Kidney glomerular epithelial cell (primary cell): Measurements from ENCODE around the gene PGM5.

Source experiments
- DNase-seq: peaks from one replicate; lab custom pipeline; 2025; lab: John Stamatoyannopoulos, UW

PGM5 gene

DNA sequence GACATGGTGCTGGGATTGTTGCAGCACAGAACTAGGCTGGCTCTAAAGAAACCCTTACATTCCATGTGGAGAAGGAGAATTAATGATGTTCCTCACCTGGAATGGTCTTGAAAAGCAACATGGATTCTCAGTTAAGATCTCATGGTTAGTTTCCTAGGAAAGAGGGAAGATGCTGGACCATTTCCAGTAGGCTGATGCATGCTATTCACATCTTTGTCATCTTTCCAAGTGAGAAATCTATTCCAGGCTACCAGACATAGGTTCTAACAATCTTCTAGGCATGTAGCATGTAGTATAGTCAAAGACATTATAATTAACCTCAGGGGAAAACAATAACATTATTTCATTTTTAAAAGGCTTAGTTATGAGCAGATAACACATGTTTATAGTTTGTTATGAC, 139.9 kb downstream of the PGM5 start:
- no peak for DNase-seq

DNA sequence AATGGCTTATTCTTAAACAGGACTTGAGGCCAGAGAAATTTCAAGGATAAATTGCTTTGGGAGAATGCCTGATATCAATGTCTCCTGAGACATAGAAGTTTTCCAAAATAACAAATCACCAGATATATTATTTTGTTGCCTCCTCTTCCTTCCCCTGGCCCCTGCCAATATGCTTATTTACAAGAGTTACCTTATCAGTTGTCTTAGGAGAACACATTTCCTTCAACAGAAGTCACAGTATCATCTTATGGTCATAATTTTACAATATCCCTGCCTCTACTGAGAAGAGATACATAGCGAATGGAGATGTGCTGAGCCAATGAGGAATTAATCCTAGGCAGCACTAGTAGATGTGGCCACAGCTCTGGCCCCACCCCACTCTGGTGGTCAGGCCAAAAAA, 141.2 kb downstream of the PGM5 start:
- no peak for DNase-seq

DNA sequence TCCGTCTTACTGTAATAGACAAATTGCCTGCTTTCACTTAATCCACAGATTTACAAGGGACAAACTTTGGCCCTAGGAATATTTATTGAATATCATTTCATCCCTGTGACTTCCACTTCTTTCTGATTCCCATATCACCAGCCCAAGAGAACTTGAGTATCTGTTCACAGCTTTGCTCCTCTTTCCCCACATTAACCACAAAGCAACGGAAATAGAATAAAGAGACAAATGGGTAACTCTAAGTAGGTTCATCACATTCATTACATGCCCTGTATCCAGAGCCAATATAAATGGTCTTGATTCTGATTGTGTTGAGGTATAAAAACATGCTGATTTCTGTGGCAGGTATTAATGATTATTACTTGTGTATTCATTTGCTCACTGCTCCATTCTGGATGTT, 142.4 kb downstream of the PGM5 start:
- no peak for DNase-seq

DNA sequence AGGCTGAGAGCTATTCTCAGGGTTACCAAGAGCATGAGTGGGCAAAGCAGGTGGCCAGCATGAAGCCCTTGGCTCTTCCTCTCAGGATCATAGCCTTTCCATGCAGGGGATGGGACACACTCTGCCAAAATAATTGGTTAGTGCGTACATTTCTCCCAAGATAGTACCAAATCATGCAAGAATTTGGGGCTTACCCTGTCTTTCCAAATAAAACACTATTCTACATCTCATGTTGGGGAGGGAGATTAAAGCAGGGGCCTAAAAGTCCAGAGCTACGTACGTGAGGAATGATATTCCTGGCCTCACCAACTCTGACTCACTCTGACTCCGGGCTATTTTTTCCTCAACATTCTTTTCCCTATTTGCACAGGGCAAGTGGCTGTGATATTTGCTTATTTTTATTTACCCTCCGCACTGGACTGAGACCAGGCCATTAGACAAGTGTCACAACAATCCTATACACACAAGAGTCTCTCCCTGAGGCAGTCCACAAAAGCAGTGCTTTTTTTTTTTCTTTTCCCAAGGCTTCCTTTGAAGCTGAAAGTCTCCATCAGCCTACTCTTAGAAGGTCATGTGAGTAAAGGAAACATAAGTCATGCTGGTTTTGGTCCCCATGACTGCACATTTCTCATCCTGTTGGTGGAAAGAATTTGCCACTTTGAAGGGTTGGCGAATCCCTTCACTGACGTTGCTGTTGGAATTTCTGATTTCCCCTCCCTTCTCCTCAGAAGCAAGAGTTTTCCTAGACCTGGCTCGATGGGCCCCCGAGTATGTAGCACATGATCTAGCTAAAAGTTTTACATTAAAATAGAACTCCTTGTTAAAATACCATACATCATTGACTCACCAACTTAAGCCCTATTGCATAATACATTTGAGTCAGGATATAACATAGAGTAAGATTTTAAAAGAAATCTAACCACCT, 144.3 kb downstream of the PGM5 start:
- DNase-seq, result peak; percentile 31

DNA sequence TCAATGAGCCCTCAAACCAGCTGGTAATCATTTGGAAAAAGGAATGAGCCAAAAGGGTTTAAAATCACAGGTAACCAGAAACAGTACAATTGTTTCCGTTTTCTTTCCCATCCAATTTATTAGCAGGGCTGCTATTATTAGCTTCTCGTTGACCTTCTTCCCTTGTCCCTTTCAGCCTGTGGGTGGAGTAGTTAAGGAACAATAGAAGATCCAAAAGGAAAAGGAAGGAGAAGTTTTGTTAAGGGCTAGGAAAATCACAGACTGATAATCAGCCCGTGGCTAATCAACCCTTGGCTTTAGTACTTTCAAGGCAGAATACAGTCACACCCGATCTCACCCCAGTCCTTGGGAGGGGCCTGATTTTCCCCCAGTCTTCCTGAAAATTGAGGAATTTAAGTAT, 145.9 kb downstream of the PGM5 start:
- no peak for DNase-seq

DNA sequence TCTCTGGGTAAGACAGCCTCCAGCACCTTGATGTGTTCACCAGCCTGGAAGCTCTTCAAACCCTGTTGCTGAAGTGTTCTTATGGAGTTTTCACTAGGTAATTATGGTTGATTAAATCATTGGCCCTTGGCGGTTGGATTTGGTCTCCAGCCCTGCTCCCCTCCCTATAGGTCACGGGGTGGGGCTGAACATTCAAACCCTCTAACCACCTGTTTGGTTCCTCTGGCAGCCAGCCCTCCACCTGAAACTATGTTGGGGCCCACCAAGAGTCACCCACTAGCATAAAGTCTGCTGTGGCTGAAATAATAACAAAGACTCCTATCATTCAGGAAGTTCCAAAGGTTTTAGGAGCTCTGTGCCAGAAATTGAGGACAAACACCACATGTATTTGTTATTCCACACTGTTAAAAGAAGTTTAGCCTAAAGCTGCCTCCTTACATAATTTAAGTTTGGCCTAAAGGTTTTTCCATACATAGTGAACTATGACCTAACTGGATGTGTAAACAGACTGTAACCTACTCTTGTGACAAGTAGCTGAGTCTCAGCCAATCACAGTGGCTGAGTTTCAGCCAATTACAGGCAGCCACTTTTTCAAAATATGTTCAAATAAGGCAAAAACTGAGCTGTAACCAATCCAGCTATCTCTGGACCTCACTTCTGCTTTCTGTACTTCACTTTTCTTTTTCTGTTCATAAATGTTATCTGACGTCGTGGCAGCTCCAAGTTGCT, 149.4 kb downstream of the PGM5 start:
- no peak for DNase-seq

DNA sequence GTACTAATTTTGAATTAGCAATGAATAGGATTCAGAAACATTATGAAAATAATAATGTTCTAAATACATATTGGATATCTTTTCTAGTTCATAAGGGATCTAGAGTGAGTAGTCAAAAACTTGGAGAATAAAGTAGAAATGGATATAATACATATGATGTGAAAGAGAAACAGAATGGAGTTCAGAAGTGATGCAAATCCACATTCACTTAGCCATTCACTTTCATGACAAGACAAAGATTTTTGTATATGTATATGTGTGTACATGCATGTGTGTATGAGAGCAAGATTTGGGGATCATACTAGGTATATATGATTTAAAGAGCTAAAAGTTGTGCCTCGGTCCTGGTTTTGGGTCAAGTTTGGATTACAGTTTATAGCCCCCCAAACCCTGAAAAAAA, 150.1 kb downstream of the PGM5 start:
- DNase-seq, result no peak

DNA sequence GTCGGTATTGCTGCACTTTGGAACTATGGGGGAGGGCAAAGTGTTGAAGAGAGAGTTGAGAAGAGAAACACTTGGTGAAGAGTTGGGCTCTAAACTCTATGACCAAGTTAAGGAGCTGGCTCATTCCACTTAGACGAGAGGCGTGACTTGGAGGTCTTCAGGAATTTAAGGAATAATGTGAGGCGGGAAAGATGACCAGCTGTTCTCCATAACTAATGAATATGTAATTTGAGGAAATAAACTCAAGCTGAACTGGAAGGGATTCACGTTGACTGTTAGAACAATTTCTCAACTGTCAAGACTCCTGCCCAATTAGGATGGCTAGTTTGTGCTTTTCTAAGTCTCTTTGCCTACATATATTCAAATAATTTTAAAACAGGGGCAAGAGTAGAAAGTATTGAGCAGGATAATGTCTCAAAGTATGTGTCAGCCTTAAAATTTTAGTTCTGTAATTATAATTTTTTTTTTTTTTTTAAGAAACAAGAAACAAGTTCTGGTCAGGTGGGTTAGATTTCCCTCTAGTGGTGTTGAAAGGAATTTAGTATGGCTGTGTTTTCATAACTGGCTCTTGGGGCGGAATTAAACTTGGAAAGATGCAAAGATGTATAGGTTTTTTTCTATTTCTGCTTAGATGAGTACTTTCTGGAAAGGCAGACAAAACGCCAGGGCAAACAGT, 150.9 kb downstream of the PGM5 start:
- peak; percentile 46 for DNase-seq

DNA sequence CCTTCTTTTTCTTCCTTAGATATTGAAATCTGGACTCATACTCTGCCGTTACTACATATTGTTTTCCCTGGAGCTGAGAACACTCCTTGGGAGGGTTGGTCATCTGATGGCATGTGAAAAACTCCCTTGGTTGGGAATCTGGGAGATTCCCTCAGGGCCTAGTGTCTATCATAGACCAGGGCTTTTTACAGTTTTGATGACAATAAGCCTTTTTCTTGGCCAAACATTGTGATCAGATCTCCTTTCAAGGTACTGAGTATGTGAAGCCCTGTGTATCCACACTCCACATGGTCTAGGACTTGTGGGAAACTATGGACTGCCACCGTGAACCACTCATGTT, 151.4 kb downstream of the PGM5 start:
- DNase-seq, result no peak

DNA sequence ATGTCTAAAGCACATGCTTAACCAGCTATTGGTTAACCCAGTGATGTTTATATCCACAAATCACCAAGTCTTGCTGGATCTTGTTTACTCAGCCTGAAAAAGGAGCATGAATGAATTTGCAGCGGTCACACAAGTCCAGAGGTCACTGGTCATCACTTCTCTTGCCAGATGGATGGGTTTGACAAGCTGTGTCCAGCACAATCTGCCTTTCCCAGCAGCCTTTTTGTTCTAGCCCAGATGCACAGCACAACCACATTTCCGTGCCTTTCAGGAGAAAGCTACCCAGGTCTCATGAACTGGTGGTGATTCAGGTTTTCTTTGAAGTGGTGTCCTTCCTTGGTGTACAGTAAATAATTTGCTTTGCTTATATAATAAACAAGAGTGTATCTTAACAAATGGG, 152.1 kb downstream of the PGM5 start:
- DNase-seq, result no peak

DNA sequence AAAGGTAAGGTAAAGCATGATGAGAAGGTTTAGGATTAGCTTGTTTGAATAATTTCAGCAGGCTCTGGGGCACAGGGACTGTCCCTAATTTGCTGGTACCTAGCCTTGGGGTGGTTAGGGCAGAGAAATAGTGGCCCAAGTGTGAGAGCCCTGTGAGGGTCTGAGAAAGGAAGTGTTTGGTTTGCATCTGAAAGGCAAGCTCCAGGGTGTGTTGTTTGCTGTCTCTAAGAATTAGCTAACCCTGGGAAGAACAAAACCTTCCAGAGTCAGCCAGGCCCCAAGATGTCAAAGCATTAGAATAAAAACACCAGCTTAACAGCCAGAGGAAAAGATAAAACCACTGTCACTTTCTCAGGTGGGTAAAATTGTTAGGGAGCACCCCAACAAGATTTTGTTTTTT, 153.3 kb downstream of the PGM5 start:
- DNase-seq, result no peak

DNA sequence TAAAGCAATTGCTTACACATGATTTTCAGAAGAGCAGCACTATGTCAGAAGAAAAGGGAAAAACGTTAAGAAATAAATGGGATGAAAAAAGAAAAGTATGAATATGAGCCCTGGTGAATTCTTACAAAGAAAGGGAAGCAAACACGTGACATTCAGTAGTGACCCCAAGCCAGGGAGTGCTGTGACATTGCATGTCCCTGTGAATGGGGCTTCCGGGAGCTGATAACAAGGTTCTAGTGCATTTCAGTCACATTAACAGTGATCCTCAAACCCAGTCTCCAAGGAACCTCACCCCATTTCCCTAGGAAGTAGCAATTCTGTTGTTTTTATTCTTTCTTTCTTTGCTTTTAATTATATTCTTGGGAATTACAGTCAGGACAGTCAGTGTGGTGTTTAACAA, 157.0 kb downstream of the PGM5 start:
- DNase-seq, result no peak

DNA sequence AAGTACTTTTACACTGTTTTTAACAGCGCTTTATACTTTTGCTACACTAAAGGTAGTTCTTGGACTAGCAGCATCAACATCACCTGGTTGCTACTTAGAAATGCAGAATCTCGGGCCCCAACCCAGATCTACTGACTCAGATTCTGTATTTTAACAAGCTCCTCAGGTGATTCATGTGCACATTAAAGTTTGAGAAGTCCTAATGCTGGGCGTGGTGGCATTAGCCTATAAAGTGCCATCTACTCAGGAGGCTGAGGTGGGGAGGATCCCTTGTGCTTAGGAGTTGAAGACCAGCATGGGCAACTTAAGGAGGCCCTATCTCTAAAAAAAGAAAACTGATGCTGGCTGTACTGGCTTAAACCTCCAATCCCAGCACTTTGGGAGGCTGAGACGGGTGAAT, 157.6 kb downstream of the PGM5 start:
- DNase-seq, result no peak

DNA sequence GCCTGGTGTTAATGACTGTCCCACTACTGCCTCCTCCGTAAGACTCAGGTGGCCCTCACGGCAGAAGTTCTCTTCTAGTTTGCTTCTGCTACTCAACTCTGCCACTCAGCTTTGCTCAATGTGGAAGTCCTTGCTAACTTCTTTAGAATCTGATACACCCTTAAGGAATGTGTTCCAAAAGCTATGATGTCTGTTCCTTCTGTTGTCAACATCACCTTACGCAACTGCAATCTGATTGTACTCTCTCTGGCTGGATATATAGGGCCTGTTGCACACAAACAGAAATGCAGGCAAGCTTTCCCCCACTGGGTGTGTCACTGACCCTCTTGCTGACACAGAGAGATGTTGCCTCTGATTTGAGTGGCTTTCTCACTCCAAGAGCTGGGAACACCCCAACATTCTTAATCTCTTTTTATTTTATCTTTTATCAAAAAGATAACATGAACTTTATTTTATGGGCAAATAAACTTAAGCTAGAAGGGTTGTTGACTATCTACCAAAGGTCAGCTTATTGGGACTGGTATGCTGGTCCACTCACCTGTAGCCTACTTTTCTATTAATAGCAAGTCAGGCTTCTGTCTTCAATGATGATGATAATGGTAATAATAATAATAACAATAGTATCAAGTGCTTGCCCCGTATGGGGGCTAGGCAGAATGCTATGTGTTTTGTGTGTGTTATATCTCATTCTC, 159.1 kb downstream of the PGM5 start:
- DNase-seq, result peak; percentile 34

DNA sequence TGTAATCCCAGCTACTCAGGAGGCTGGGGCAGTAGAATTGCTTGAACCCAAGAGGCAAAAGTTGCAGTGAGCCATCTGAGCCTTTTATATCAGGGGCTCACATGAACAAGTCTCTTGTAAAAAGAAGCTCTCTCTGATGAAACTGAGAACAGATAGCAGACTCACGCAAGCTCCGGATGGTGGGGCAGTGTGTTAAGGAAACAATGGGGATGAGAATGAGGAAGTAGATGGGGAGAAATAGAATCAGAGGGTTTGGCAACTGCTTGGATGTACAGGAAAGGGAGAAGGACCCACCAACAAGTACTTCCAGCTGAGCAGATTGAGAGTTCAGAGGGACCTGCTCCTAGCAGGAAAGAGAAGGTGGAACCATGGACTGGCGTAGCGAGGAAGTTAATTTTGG, 165.7 kb downstream of the PGM5 start:
- no peak for DNase-seq

DNA sequence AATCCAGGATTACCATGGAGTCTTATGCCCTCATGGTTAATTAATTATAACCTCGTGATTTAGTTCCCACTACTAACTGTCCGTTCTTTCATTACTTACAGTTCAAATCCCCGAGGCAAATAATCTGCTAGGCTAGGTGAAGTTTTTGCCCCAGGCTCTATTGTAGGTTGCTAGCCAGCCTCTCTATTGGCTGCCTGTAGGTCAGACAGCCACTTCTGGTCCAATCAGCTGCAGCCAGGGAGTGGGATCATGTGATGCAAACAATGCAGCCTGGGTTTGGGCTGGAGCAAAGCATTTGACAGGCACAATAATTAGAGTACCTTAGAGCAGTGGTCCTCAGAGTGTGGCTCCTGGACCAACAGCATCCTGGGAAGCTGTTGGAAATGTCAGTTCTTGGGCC, 166.5 kb downstream of the PGM5 start:
- no peak for DNase-seq

DNA sequence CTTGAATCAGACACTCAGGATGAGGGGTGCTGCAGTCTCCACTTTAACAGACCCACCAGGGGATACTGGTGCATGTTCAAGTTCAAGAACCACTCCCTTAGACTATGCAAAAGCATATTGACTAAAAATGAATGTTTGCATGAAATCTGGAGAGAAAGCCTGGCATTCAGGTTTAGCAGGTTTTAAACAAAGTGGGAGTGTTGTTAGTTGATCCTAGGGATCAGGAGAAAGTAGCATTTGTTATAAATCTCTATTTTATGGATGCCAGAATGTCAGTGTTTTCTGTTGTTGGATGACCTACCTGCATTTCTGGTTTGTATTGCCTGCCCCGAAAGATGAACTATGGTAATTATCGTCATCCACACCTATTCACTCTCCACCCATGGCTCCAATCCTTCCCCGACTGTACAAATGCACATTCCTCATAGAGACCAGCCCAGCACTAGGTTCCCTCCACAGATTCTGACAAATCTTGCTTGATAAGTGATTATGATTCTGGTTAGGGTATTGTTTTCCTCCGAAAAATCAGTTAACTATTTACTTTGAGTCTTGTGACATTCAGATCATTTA, 167.0 kb downstream of the PGM5 start:
- no peak for DNase-seq

DNA sequence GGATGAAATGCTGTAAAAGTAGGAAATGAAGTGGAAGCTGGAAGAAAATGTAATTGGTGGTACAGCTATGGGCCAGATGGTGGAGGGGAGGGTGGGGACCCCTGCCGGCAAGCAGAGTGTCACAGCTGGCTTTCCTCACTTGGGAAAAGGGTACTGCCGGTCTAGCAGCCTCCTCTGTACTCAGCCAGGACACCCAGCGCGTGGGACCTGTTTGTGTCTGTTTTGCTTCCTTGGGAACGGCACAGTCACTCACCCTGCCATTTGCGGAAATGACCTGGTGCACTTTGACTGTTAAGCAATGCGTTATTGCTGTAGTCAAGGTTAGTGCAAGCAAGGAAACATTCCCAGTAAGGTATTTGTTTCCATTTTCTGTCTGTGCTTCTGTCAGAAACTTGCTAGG, 174.2 kb downstream of the PGM5 start:
- DNase-seq, result peak; percentile 2

DNA sequence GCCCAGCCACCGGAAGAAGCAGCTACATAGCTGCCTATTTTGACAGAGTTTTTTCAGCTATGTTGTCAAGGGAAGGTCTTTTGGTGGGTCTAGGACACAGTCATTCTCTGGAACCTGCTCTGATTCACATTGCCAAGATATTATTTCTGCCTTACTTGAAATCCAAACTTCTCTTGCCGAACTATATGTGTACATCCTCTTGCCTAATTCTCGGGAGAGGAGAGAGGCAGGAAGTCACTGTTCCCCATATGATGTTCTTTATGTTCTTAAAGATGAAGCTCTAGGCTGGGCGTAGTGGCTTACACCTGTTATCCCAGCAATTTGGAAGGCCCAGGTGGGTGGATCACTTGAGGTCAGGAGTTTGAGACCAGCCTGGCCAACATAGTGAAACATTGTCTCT, 175.7 kb downstream of the PGM5 start:
- DNase-seq, result no peak

DNA sequence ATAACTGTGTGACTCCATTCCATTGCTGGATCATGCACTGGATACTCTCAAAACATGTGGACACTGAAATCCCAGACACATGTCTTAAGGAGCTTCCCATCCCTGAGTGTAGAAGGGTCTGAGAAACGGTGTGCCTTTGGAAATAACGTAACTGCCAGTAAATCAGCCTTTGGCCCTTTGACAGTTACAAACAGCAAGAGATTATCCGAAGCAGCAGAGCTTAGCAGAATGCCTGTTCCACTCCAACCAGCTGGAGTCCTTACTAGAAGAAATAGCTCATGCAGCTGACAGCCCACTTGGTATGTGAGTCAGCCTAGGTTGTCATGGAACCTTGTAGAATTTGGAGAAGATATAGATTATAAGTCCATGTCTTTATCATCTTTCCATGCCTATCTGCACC, 177.3 kb downstream of the PGM5 start:
- DNase-seq, result peak; percentile 45

DNA sequence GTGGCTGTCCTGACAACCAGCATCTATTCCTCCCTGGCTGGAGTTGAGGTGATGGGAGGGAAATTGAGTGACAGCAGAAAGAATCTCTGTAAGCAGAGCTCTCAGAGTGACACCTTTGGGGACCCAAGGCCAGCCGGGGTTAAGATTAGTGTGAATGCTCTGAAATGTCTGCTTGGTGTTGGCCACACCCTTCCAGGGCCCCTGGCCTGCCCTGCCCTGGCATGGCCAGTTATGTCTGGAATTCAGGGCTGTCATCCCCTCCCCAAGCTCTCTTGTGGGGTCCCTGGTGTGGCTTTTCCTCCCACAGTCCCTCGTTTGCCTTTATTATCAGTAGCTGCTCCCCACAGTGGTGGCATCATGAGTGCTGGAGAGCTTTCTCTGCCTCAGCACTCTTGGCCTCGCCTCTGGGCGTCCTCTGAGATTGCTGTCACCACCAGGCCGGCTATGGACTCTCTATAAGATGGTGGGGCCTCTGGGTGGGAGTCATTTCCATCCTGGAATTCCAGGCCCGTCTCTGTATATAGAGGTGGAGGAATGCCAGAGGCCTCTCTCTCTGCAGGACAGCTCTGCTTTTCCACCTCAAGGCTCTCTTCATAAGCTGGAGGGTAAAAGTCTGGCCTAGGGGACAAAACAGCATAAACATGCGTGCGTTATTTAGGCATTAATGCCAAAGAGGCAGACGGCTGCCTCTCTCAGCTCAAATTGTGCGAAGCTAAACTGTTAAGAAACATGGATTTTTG, 180.6 kb downstream of the PGM5 start:
- DNase-seq, result no peak

DNA sequence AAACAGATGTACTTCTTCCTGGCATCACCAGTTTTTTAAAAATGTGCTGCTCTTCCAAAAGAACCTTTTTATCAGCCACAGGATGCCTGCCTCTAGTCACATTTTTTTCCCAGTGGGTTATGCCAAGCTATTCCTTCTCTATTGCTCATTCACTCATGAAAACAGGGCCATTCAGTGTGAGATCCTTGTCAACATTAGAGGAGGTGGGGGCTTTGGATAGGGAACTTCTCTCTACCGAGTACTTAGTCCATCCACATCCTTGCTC, 181.1 kb downstream of the PGM5 start:
- no peak for DNase-seq
